ENCODE measurements around the gene AGBL3.

The AGBL3 gene

GRCh38 chr7:134997214-134997885, 11.0 kb downstream of the AGBL3 start:
- TF ChIP-seq FOXM1 (IDR thresholded peaks at IDR 0.05; ENCODE audit: borderline replicate concordance) (no peak), ELF4 (IDR thresholded peaks at IDR 0.05) (no peak), ZNF384 (IDR thresholded peaks at IDR 0.05) (no peak), FOXK2 (IDR thresholded peaks at IDR 0.05) (no peak), LEF1 (IDR thresholded peaks at IDR 0.05; ENCODE audit: borderline replicate concordance) (no peak), BHLHE40 (IDR thresholded peaks at IDR 0.05; ENCODE audit: borderline replicate concordance) (no peak), CTBP1 (IDR thresholded peaks at IDR 0.05; ENCODE audit: borderline replicate concordance) (no peak), SP1 (IDR thresholded peaks at IDR 0.05) (no peak), SUZ12 (IDR thresholded peaks at IDR 0.05) (no peak), L3MBTL2 (conservative IDR thresholded peaks at IDR 0.05) (no peak), ARNT (IDR thresholded peaks at IDR 0.05) (no peak), PKNOX1 (IDR thresholded peaks at IDR 0.05) (no peak), NFRKB (IDR thresholded peaks at IDR 0.05) (no peak), TARDBP (IDR thresholded peaks at IDR 0.05) (no peak), HDGF (IDR thresholded peaks at IDR 0.05; ENCODE audit: borderline replicate concordance) (no peak), FOXA1 (IDR thresholded peaks at IDR 0.05) (no peak)
- POLR2A ChIA-PET: no interaction called here

DNA sequence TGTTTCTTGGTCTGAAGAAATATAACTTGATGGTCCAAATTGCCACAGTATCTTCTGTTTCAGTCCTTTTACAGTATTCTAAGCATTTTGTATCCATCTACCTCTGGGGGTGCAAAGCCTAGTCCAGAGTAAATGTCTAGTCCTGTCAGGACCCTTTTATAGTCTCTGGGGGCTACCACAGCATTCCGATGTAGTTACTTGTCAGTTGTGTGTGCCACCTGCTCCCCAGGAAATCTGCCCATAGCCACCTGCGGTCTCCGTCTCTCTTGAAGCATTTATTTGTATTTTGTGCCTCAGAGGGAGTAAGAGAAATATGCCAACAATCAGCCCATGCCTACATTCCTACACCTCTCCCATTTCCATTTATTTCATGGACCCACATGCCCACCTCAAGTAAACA, 12.8 kb downstream of the AGBL3 start:
- ChIA-PET CTCF (no interaction called here), POLR2A (interaction anchor here (2.0 kb wide), 1 partner anchor 13 kb away, joined by 8 read pairs; the partner anchor contains the start of gene AGBL3)
- no peak for DNase-seq (ENCODE audit: extremely low spot score)
- no peak for TF ChIP-seq FOXM1 (IDR thresholded peaks at IDR 0.05; ENCODE audit: borderline replicate concordance)
- TF ChIP-seq ARNT (IDR thresholded peaks at IDR 0.05): no peak
- no peak for TF ChIP-seq TARDBP (IDR thresholded peaks at IDR 0.05)
- TF ChIP-seq FOXK2 (IDR thresholded peaks at IDR 0.05): no peak
- TF ChIP-seq FOXA1 (IDR thresholded peaks at IDR 0.05): no peak
- no peak for TF ChIP-seq SUZ12 (IDR thresholded peaks at IDR 0.05)
- no peak for TF ChIP-seq NFRKB (IDR thresholded peaks at IDR 0.05)
- no peak for TF ChIP-seq L3MBTL2 (conservative IDR thresholded peaks at IDR 0.05)
- no peak for TF ChIP-seq ELF4 (IDR thresholded peaks at IDR 0.05)
- TF ChIP-seq BHLHE40 (IDR thresholded peaks at IDR 0.05; ENCODE audit: borderline replicate concordance): no peak
- no peak for TF ChIP-seq CTBP1 (IDR thresholded peaks at IDR 0.05; ENCODE audit: borderline replicate concordance)
- no peak for TF ChIP-seq HDGF (IDR thresholded peaks at IDR 0.05; ENCODE audit: borderline replicate concordance)
- TF ChIP-seq PKNOX1 (IDR thresholded peaks at IDR 0.05): no peak
- no peak for TF ChIP-seq SP1 (IDR thresholded peaks at IDR 0.05)
- no peak for TF ChIP-seq LEF1 (IDR thresholded peaks at IDR 0.05; ENCODE audit: borderline replicate concordance)
- no peak for TF ChIP-seq ZNF384 (IDR thresholded peaks at IDR 0.05)

More at GRCh38 chr7:134997214-134997885, 11.0 kb downstream of the AGBL3 start:
- CTCF ChIA-PET: no interaction called here
- no peak for DNase-seq (ENCODE audit: extremely low spot score)

DNA sequence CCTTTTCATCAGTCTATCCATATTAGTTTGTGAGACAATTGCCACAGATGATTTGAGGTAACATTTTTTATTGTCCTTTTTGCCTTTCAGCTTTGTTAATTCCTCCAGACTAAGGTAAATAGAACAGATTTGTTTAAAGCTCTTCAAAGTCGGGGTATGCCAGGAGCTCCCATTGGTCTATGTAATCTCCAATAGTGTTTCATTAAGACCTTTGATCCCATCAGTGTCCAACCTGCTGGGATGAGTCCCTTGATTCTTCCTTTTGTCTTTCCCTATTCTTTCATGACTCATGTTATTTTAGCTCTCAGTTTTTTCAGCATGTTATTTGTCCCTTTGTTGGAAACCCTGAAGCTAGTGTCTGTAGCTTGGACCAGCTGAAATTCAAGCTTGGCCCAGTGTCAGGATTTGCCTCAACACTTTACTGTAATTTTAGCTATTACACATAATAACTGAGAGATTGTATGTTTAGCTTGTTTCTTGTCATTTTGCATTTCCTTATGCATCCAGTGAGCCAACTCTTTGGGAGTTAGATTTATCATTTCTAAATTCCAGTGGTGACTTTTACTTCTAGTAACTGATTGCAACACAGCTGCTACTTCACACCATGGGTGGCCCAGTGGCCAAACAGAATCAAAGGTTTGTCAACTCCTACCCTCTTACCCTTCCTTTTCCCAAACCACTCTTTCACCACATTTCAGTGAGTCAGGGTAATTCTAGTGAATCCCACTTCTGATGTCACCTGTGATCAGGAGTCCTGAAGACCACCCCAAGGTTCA, 15.3 kb downstream of the AGBL3 start:
- POLR2A ChIA-PET: interaction anchor here (0.7 to 2.0 kb wide), 2 partner anchors 16 to 111 kb away, joined by 3 to 8 read pairs; partner anchors contain the start of gene AGBL3

DNA sequence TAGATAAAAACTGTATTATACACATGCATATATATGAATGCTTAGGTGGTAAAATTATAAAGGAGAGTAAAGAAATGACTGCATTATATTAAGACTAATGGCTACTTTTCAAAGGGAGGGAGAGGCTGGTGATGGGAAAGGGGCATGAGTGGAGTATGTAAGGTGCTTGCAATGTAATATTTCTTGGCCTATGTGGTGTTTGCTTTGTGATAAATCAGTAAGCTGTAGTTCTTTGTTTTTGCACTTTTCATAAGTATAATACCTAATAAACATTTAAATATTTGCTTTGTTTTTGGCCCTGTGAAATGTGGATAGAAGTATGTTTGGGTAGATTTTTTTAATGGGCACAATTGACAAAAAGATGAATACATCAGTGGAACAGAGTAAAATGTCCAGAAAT, 25.9 kb downstream of the AGBL3 start:
- ChIA-PET POLR2A (no interaction called here), CTCF (no interaction called here)
- TF ChIP-seq TARDBP (IDR thresholded peaks at IDR 0.05) (no peak), ARNT (IDR thresholded peaks at IDR 0.05) (no peak), CTBP1 (IDR thresholded peaks at IDR 0.05; ENCODE audit: borderline replicate concordance) (no peak), PKNOX1 (IDR thresholded peaks at IDR 0.05) (no peak), SUZ12 (IDR thresholded peaks at IDR 0.05) (no peak), L3MBTL2 (conservative IDR thresholded peaks at IDR 0.05) (no peak), FOXM1 (IDR thresholded peaks at IDR 0.05; ENCODE audit: borderline replicate concordance) (no peak), SP1 (IDR thresholded peaks at IDR 0.05) (no peak), FOXK2 (IDR thresholded peaks at IDR 0.05) (no peak), FOXA1 (IDR thresholded peaks at IDR 0.05) (no peak), ZNF384 (IDR thresholded peaks at IDR 0.05) (no peak), ELF4 (IDR thresholded peaks at IDR 0.05) (no peak), HDGF (IDR thresholded peaks at IDR 0.05; ENCODE audit: borderline replicate concordance) (no peak), LEF1 (IDR thresholded peaks at IDR 0.05; ENCODE audit: borderline replicate concordance) (no peak), BHLHE40 (IDR thresholded peaks at IDR 0.05; ENCODE audit: borderline replicate concordance) (no peak)
- DNase-seq (ENCODE audit: extremely low spot score): no peak

More for the DNA sequence above, 15.3 kb downstream of the AGBL3 start:
- CTCF ChIA-PET: interaction anchor here (0.6 kb wide), 1 partner anchor 15 kb away, joined by 3 read pairs; no protein-coding TSS in a partner anchor
- TF ChIP-seq SP1 (IDR thresholded peaks at IDR 0.05) (no peak), FOXM1 (IDR thresholded peaks at IDR 0.05; ENCODE audit: borderline replicate concordance) (no peak), CTBP1 (IDR thresholded peaks at IDR 0.05; ENCODE audit: borderline replicate concordance) (no peak), NFRKB (IDR thresholded peaks at IDR 0.05) (no peak), FOXK2 (IDR thresholded peaks at IDR 0.05) (no peak), ARNT (IDR thresholded peaks at IDR 0.05) (no peak), ZNF384 (IDR thresholded peaks at IDR 0.05) (no peak), FOXA1 (IDR thresholded peaks at IDR 0.05) (no peak), L3MBTL2 (conservative IDR thresholded peaks at IDR 0.05) (no peak), BHLHE40 (IDR thresholded peaks at IDR 0.05; ENCODE audit: borderline replicate concordance) (no peak), TARDBP (IDR thresholded peaks at IDR 0.05) (no peak), HDGF (IDR thresholded peaks at IDR 0.05; ENCODE audit: borderline replicate concordance) (no peak), SUZ12 (IDR thresholded peaks at IDR 0.05) (no peak), PKNOX1 (IDR thresholded peaks at IDR 0.05) (no peak), LEF1 (IDR thresholded peaks at IDR 0.05; ENCODE audit: borderline replicate concordance) (no peak), ELF4 (IDR thresholded peaks at IDR 0.05) (no peak)
- DNase-seq (ENCODE audit: extremely low spot score): no peak

Data from HEK293T (cell line).